ENCODE data around the gene CIDEC. TPM values are rescaled to one million over a fixed set of nuclear protein-coding genes. Genes with fewer than 3 reads are reported as not detected.

CIDEC gene
- total and polyA plus RNA-seq, 9 of the 15 experiments (the other 6 are each of a cell fraction or from before 2014, with no cell fraction given), result not detected

GRCh38 chr3:9898467-9899241, 18.6 kb upstream of the CIDEC start:
- no TSS peak for BruUV-seq (replicated peaks)
- peaks cover 4% of the 10 kb centered on the region for H3K79me2 ChIP-seq (ENCODE audit: control insufficient read depth, insufficient read depth, low read length)
- H3K4me3 ChIP-seq, result no peak overlapping the region
- POLR2A ChIA-PET, result interaction anchor here (1.0 to 1.7 kb wide), 3 partner anchors 9 to 33 kb away, joined by 3 to 9 read pairs (median 4); no protein-coding TSS in a partner anchor
- H3K4me1 ChIP-seq (replicated peaks in 1 of 2; ENCODE audit: control insufficient read depth in 2 of 2, insufficient read depth in 2 of 2, low read length in 2 of 2), result peaks cover 38 to 48% of the 10 kb centered on the region in 2 experiments
- peak overlapping the region; percentile 74; the same call in 1 of the 3 replicates for H3K27ac ChIP-seq (ENCODE audit: extremely low read depth, low read depth, low read length)
- in situ Hi-C loops (cut with MboI) (no loop called here), intact Hi-C loops (cut with micrococcal nuclease) (no loop called here)
- CTCF ChIA-PET (ENCODE audit: low intra/inter-chr PET ratio), result no interaction called here
- DNase-seq (ENCODE audit: extremely low read depth in 1 of 4, low spot score in 3 of 4) (peak in 1 of 4 experiments; percentile 44), FAIRE-seq (no peak), ATAC-seq (peak; percentile 3; the same call in 2 of the 3 replicates)
- H3K36me3 ChIP-seq (ENCODE audit: control insufficient read depth, insufficient read depth, low read length), result peaks cover 12% of the 10 kb centered on the region
- H4K20me1 ChIP-seq (replicated peaks; ENCODE audit: control insufficient read depth, insufficient read depth, low read length), result no peaks in the 10 kb centered on the region
- no peaks in the 10 kb centered on the region for H3K27me3 ChIP-seq (ENCODE audit: control insufficient read depth in 2 of 2, insufficient read depth in 2 of 2, low read length in 2 of 2)
- H2AFZ ChIP-seq (ENCODE audit: low read depth, low read length), result peak overlapping the region; percentile 43; the same call in 1 of the 2 replicates
- 72% methylated on average over 8 of the region's 8 CpGs for WGBS (ENCODE audit: insufficient coverage, low coverage, missing lambda C conversion rate)
- no peaks in the 10 kb centered on the region for H3K9me1 ChIP-seq (ENCODE audit: control insufficient read depth, insufficient read depth, low read length)
- no peaks in the 10 kb centered on the region for H3K9me3 ChIP-seq (replicated peaks; ENCODE audit: control insufficient read depth, insufficient read depth, low read depth, low read length)
- H3K4me2 ChIP-seq (ENCODE audit: insufficient read depth, low read length), result no peak overlapping the region; the same call in 1 of the 2 replicates
- peak overlapping the region in 1 of 2 experiments; percentile 38; a peak in 1 of 4 replicates for H3K9ac ChIP-seq (ENCODE audit: insufficient read depth in 1 of 2, low read depth in 2 of 2, low read length in 2 of 2)
- TF ChIP-seq ZBTB33 (CRISPR knock-in tag; IDR thresholded peaks at IDR 0.05) (peak; percentile 89), FOXA1 (IDR thresholded peaks at IDR 0.05; ENCODE audit: borderline replicate concordance) (no peak), LCOR (CRISPR knock-in tag; IDR thresholded peaks at IDR 0.05) (no peak), XRCC3 (IDR thresholded peaks at IDR 0.05) (no peak), BRCA1 (IDR thresholded peaks at IDR 0.05) (no peak), BRCA1 (CRISPR knock-in tag; IDR thresholded peaks at IDR 0.05) (no peak), KDM1A (IDR thresholded peaks at IDR 0.05) (0 out of 4 replicates have a peak, but pooled peaks of 1 of the 2 experiments have one; percentile 8), TBP (optimal IDR thresholded peaks at IDR 0.05; ENCODE audit: low read depth, low read length) (no peak), TAF15 (IDR thresholded peaks at IDR 0.05; ENCODE audit: low read depth, low read length) (no peak), RBM15 (IDR thresholded peaks at IDR 0.05; ENCODE audit: insufficient read depth, low read length) (no peak), SRF (CRISPR knock-in tag; IDR thresholded peaks at IDR 0.05) (no peak), ATF6 (CRISPR knock-in tag; IDR thresholded peaks at IDR 0.05) (no peak), POLR2H (tag; IDR thresholded peaks at IDR 0.05; ENCODE audit: low read depth) (no peak), ZNF165 (CRISPR knock-in tag; IDR thresholded peaks at IDR 0.05; ENCODE audit: borderline replicate concordance) (no peak), CBX3 (IDR thresholded peaks at IDR 0.05; ENCODE audit: borderline replicate concordance in 1 of 2, low read length in 2 of 2) (0 out of 3 replicates have a peak, but pooled peaks of 1 of the 2 experiments have one; percentile 15), ZNF507 (tag; conservative IDR thresholded peaks at IDR 0.05) (no peak), NFIC (IDR thresholded peaks at IDR 0.05) (peak; percentile 48), TFAP4 (CRISPR knock-in tag; IDR thresholded peaks at IDR 0.05; ENCODE audit: borderline replicate concordance) (no peak)
